Body of pancreas (tissue), 4 donors: ENCODE data around the gene AK1. TPM values are rescaled to one million over a fixed set of nuclear protein-coding genes. Genes with fewer than 3 reads are reported as not detected.

Experiments used
- ATAC-seq: fragments of 150-250 bp; one replicate; pipeline ENCODE4 v1.9.1; 2016
- DNase-seq, 4 donors: peaks; one replicate each; pipeline ENCODE4 v3.0.0-alpha.2; 2019
- H3K27ac ChIP-seq, 4 donors: fragments of 200-600 bp; sonication (generic); 1 replicate in 3 of 4; 2 replicates in 1 of 4; pipeline versions ENCODE4 v1.5.1 to v1.6.1; 2016 to 2019; ENCODE audit warnings: mild to moderate bottlenecking in 1 of 4, mixed read lengths in 1 of 4, moderate library complexity in 1 of 4
- H3K27me3 ChIP-seq, 2 donors: fragments of 200-600 bp; sonication (generic); one replicate each; pipeline ENCODE4 v1.6.0; 2016; ENCODE audit warnings: mild to moderate bottlenecking in 1 of 2
- H3K36me3 ChIP-seq, 2 donors: fragments of 200-600 bp; sonication (generic); replicated peaks in 1 of 2; 2 replicates each; pipeline ENCODE4 v1.5.1; 2016; ENCODE audit warnings: low read depth in 2 of 2; ENCODE audit not compliant: insufficient read depth in 1 of 2
- H3K4me1 ChIP-seq: fragments of 200-600 bp; sonication (generic); one replicate; pipeline ENCODE4 v1.6.0; 2016
- H3K4me3 ChIP-seq, 2 donors: fragments of 200-600 bp; sonication (generic); 1 replicate in 1 of 2; 2 replicates in 1 of 2; pipeline ENCODE4 v1.5.1; 2016 to 2019
- H3K9me3 ChIP-seq, 3 donors: fragments of 200-600 bp; sonication (generic); 1 replicate in 2 of 3; 2 replicates in 1 of 3; pipeline ENCODE4 v1.5.1; 2016
- CTCF ChIP-seq, 7 experiments: fragments of 450-650 bp in 4 of 7; fragments of 200-600 bp in 3 of 7; sonication (generic) in 3 of 7; IDR thresholded peaks; one replicate each; pipeline ENCODE4 v1.5.1; 2016 to 2019; ENCODE audit warnings: antibody characterized with exemption in 7 of 7
- POLR2A ChIP-seq, 3 donors: fragments of 450-650 bp; IDR thresholded peaks; one replicate each; pipeline ENCODE4 v1.6.1; 2016; ENCODE audit warnings: antibody characterized with exemption in 3 of 3, mild to moderate bottlenecking in 2 of 3
- WGBS, 2 donors: methylation state at CpG; one replicate each; pipeline ENCODE4 v1.1.5; 2017; 5-methylcytosine and 5-hydroxymethylcytosine counted together
- intact Hi-C: fragments of 100-400 bp; cut with DNase I; formaldehyde crosslinking; loops from one replicate; pipeline ENCODE4 v1.15.1; 2023
- total RNA-seq, 2 donors: library from RNA; depleted of rRNA; stranded (reverse); fragments of >200 nt; gene quantifications; one replicate each; pipeline ENCODE4 v1.1.0, GENCODE V29; 2016

Gene AK1
- total RNA-seq, 2 donors from 2014 or later = 8.8 to 23.7 TPM

DNA sequence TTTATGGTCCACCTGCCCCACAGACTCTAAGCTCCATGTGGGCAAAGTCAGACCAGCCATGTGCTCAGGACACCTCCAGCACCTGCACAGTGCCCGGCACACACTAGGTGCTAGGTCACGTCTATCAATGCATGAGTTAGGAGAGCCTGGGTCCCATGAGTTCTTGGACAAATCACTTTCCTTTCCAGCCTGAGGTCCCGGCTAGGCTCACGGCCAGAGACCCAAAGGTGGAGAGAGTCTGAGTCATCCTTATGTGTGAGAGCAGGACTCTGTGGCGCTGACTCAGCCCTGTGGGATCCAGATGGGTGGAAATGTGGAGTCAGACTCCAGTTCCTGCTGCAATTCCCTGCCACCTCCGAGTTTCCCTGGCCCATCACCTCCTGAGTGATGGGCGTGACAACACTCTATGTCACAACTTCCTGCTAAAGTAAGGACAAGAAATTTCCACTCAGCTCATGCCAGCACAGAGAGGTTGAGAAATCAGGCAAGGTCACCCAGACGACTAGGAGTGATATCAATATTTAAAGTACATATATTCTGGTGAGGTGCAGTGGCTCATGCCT lies 41.9 kb upstream of the AK1 start:
- Histone ChIP-seq H3K36me3 (no peaks in the 10 kb centered on the region), H3K27me3 (no peaks in the 10 kb centered on the region), H3K9me3 (no peaks in the 10 kb centered on the region), H3K4me3 (no peak overlapping the region), H3K27ac (peak overlapping the region; percentile 14 to 75 (median 45)), H3K4me1 (peaks cover 63% of the 10 kb centered on the region)
- ATAC-seq (peak; percentile 64), DNase-seq (peak; percentile 77 to 94 (median 86))
- 22 to 36% methylated on average over 3 to 8 of the region's 8 CpGs for WGBS, 2 donors
- no peak for TF ChIP-seq POLR2A (IDR thresholded peaks at IDR 0.05)
- TF ChIP-seq CTCF (IDR thresholded peaks at IDR 0.05) = no peak
- intact Hi-C loops = no loop called here

DNA sequence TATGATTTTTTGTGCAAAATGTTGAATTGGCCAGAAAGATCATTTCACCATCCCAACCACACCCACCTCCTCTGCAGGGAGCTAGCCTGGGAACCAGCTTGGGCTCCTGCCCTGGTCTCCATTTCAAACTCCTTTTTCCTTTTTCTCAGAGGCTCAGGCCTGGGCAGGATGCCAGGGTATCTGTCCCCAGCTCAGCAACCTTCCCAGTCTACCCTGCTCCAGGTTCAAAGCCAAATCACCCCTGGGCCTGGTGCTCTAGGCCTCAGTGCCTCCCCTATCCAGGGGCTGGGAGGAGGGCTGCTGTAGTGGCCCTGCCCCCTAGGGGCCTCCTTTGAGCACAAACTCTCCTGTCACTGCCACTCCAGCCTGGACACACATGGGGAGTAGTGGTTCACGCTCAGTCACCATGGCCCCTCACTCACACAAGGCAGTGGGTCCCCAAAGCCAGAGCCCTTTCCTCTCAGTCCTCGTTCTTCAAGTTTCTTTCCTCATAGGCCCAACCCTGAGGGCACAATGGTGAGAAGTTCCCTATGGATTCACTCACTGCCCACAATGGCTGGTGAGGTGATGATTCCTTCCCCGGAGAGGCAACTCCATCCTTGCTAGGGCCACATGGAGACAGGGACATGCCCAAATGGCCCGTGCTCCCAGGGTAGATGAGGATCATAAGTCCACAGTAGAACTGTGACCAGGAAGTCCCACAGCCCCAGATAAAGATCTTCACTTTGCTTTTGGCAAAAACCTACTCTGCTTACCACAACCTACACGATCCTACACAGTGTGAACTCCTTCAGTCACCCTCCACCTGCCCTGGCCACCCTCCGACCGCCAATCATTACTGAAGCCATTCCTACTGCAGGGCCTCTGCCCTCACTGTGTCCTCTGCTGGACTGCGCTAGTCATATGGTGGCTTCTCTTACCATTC lies 41.0 kb upstream of the AK1 start:
- H3K36me3 ChIP-seq = no peaks in the 10 kb centered on the region

GRCh38 chr9:127917603-127918002 lies 40.1 kb upstream of the AK1 start:
- Histone ChIP-seq H3K27me3 (no peaks in the 10 kb centered on the region), H3K4me3 (no peak overlapping the region), H3K27ac (peak overlapping the region in 1 of 4 donors; percentile 35), H3K9me3 (no peaks in the 10 kb centered on the region), H3K36me3 (no peaks in the 10 kb centered on the region), H3K4me1 (peaks cover 70% of the 10 kb centered on the region)
- intact Hi-C loops = no loop called here
- WGBS, 2 donors = 54% methylated on average over 6 of the region's 6 CpGs
- DNase-seq (no peak), ATAC-seq (no peak)
- TF ChIP-seq POLR2A (IDR thresholded peaks at IDR 0.05) (no peak), CTCF (IDR thresholded peaks at IDR 0.05) (no peak)

More for the DNA sequence above, 41.0 kb upstream of the AK1 start:
- Histone ChIP-seq H3K27ac (peak overlapping the region in 3 of 4 donors; percentile 14 to 75 (median 72)), H3K9me3 (no peaks in the 10 kb centered on the region), H3K4me1 (peaks cover 63% of the 10 kb centered on the region), H3K4me3 (no peak overlapping the region), H3K27me3 (no peaks in the 10 kb centered on the region)
- intact Hi-C loops = no loop called here
- ATAC-seq = no peak
- TF ChIP-seq POLR2A (IDR thresholded peaks at IDR 0.05) (no peak), CTCF (IDR thresholded peaks at IDR 0.05) (no peak)
- peak in 2 of 4 donors; percentile 38 to 52 for DNase-seq
- WGBS, 2 donors = 91% methylated on average over 7 to 8 of the region's 8 CpGs

- Histone ChIP-seq H3K9me3 (no peaks in the 10 kb centered on the region), H3K27ac (peak within 1 kb of the TSS; percentile 70 to 78 (median 76)), H3K4me3 (peak within 1 kb of the TSS in 1 of 2 donors; percentile 79), H3K36me3 (peaks cover 0 to 5% of the 10 kb centered on the region in 2 donors), H3K27me3 (no peaks in the 10 kb centered on the region), H3K4me1 (peaks cover 71% of the 10 kb centered on the region)
- TF ChIP-seq POLR2A (IDR thresholded peaks at IDR 0.05) (peak in 2 of 3 donors; percentile 52 to 69), CTCF (IDR thresholded peaks at IDR 0.05) (no peak)
- DNase-seq (peak; percentile 95 to 97 (median 96)), ATAC-seq (peak; percentile 90)
- WGBS, 2 donors = 2 to 24% methylated on average over 4 to 47 of the region's 71 CpGs
- intact Hi-C loops = no loop called here
Observed at GRCh38 chr9:127916720-127917581, 39.5 kb upstream of the AK1 start, which contains the start of gene ST6GALNAC4. Gene ST6GALNAC4 (minus strand): TSS chr9:127917041. CDS start chr9:127916419, 622 bp downstream.
